SJCRH30 (cell line): ENCODE data around the gene NRIP2. TPM values are rescaled to one million over a fixed set of nuclear protein-coding genes. Genes with fewer than 3 reads are reported as not detected.

Experiments used
- DNase-seq, 2 experiments: peaks; one replicate each; pipeline ENCODE4 v3.0.0-alpha.2; 2015 to 2020
- H3K27ac ChIP-seq: fragments of 250-450 bp; sonication (Bioruptor Pico); 2 replicates; pipeline ENCODE4 v1.5.1; 2020; ENCODE audit warnings: mild to moderate bottlenecking, moderate library complexity
- H3K27me3 ChIP-seq: fragments of 250-450 bp; sonication (Bioruptor Pico); 2 replicates; pipeline ENCODE4 v1.5.1; 2020; ENCODE audit warnings: mild to moderate bottlenecking, moderate library complexity
- H3K36me3 ChIP-seq: fragments of 250-450 bp; sonication (Bioruptor Pico); 2 replicates; pipeline ENCODE4 v1.5.1; 2020; ENCODE audit warnings: mild to moderate bottlenecking, moderate library complexity
- H3K4me1 ChIP-seq: fragments of 250-450 bp; sonication (Bioruptor Pico); 2 replicates; pipeline ENCODE4 v1.5.1; 2020; ENCODE audit warnings: mild to moderate bottlenecking, moderate library complexity
- H3K4me3 ChIP-seq: fragments of 250-450 bp; sonication (Bioruptor Pico); 2 replicates; pipeline ENCODE4 v1.5.1; 2020; ENCODE audit warnings: mild to moderate bottlenecking, moderate library complexity
- H3K9me3 ChIP-seq: fragments of 250-450 bp; sonication (Bioruptor Pico); replicated peaks from 2 replicates; pipeline ENCODE4 v1.5.1; 2020; ENCODE audit warnings: mild to moderate bottlenecking, moderate library complexity
- total RNA-seq: library from RNA; depleted of rRNA; stranded (reverse); fragments of >200 nt; shearing (Covaris generic); gene quantifications from 2 replicates; pipeline ENCODE4 v1.2.3, GENCODE V29; 2014; rRNA removed

NRIP2 gene
- total RNA-seq, 1 experiment from 2014 or later, result 1.7 TPM

- H3K27ac ChIP-seq, result no peak overlapping the region
- no peak overlapping the region for H3K4me3 ChIP-seq
- DNase-seq, result no peak
- 0 out of 2 replicates have a peak, but pooled peaks cover 3% of the 10 kb centered on the region for H3K9me3 ChIP-seq
- peaks cover 20% of the 10 kb centered on the region for H3K27me3 ChIP-seq
- H3K36me3 ChIP-seq, result no peaks in the 10 kb centered on the region
- no peaks in the 10 kb centered on the region for H3K4me1 ChIP-seq
These were observed 49.8 kb downstream of the NRIP2 start for GRCh38 chr12:2785017-2785416.

- Histone ChIP-seq H3K36me3 (no peaks in the 10 kb centered on the region), H3K4me3 (no peak overlapping the region), H3K27ac (no peak overlapping the region), H3K4me1 (no peaks in the 10 kb centered on the region), H3K27me3 (peaks cover 22% of the 10 kb centered on the region), H3K9me3 (0 out of 2 replicates have a peak, but pooled peaks cover 3% of the 10 kb centered on the region)
- peak; percentile 47 to 79 for DNase-seq
These were observed 50.8 kb downstream of the NRIP2 start for GRCh38 chr12:2783936-2784600.

- H3K27me3 ChIP-seq, result peaks cover 19% of the 10 kb centered on the region
- no peak for DNase-seq
These were observed 55.6 kb downstream of the NRIP2 start for GRCh38 chr12:2779281-2779680.

GRCh38 chr12:2776129-2776806 lies 58.6 kb downstream of the NRIP2 start:
- H3K4me3 ChIP-seq, result no peak overlapping the region
- no peaks in the 10 kb centered on the region for H3K36me3 ChIP-seq
- H3K27me3 ChIP-seq, result peaks cover 18% of the 10 kb centered on the region
- no peaks in the 10 kb centered on the region for H3K4me1 ChIP-seq
- H3K9me3 ChIP-seq, result no peaks in the 10 kb centered on the region
- DNase-seq, result no peak
- H3K27ac ChIP-seq, result no peak overlapping the region

More at GRCh38 chr12:2779281-2779680, 55.6 kb downstream of the NRIP2 start:
- H3K36me3 ChIP-seq, result no peaks in the 10 kb centered on the region
- no peak overlapping the region for H3K4me3 ChIP-seq
- 0 out of 2 replicates have a peak, but pooled peaks cover 3% of the 10 kb centered on the region for H3K9me3 ChIP-seq
- H3K4me1 ChIP-seq, result no peaks in the 10 kb centered on the region
- H3K27ac ChIP-seq, result no peak overlapping the region

- H3K4me1 ChIP-seq, result no peaks in the 10 kb centered on the region
- no peaks in the 10 kb centered on the region for H3K9me3 ChIP-seq
- peaks cover 18% of the 10 kb centered on the region for H3K27me3 ChIP-seq
- H3K4me3 ChIP-seq, result no peak overlapping the region
- no peak for DNase-seq
- H3K36me3 ChIP-seq, result no peaks in the 10 kb centered on the region
- H3K27ac ChIP-seq, result no peak overlapping the region
These were observed 59.4 kb downstream of the NRIP2 start for GRCh38 chr12:2775431-2775830.

Other genes starting within 250 kb of the NRIP2 start
- gene FKBP4, start 40.1 kb downstream of the NRIP2 start, total RNA-seq, result 112 and 116 TPM in 2 replicates
- 25.8 and 28.6 TPM in 2 replicates for gene ITFG2, start 22.4 kb downstream of the NRIP2 start, total RNA-seq
- 0.20 TPM in 1 of 2 replicates, not detected in the other for gene TEX52, start 22.0 kb upstream of the NRIP2 start, total RNA-seq
- 107 and 111 TPM in 2 replicates for gene FOXM1, start 42.1 kb upstream of the NRIP2 start, total RNA-seq
- 57.8 and 60.9 TPM in 2 replicates for gene RHNO1, start 42.2 kb upstream of the NRIP2 start, total RNA-seq
- gene TULP3, start 55.9 kb upstream of the NRIP2 start, total RNA-seq, result 40.4 and 45.2 TPM in 2 replicates
- 58.2 and 59.0 TPM in 2 replicates for gene TEAD4, start 124.4 kb upstream of the NRIP2 start, total RNA-seq
- 194 and 210 TPM in 2 replicates for gene TSPAN9, start 242.3 kb upstream of the NRIP2 start, total RNA-seq